Measurements from ENCODE around the gene IQSEC1. TPM values are rescaled to one million over a fixed set of nuclear protein-coding genes. Genes with fewer than 3 reads are reported as not detected.

The IQSEC1 gene
- total RNA-seq, 4 donors from 2014 or later, result 13.7 to 59.4 (median 35.5) TPM

GRCh38 chr3:12980596-12981290 lies 92.5 kb downstream of the IQSEC1 start:
- Histone ChIP-seq H3K4me3 (no peak overlapping the region), H3K4me1 (peaks cover 0 to 7% (median 0%) of the 10 kb centered on the region in 4 donors), H3K27ac (no peak overlapping the region), H3K36me3 (no peaks in the 10 kb centered on the region), H3K27me3 (no peaks in the 10 kb centered on the region), H3K9me3 (no peaks in the 10 kb centered on the region)
- DNase-seq, result no peak
- no peak for TF ChIP-seq CTCF (IDR thresholded peaks at IDR 0.05)
- TF ChIP-seq POLR2A (IDR thresholded peaks at IDR 0.05), result no peak

- Histone ChIP-seq H3K4me3 (no peak overlapping the region), H3K4me1 (peaks cover 0 to 7% (median 0%) of the 10 kb centered on the region in 4 donors), H3K27me3 (no peaks in the 10 kb centered on the region), H3K9me3 (no peaks in the 10 kb centered on the region), H3K36me3 (no peaks in the 10 kb centered on the region), H3K27ac (no peak overlapping the region)
- TF ChIP-seq POLR2A (IDR thresholded peaks at IDR 0.05), result no peak
- TF ChIP-seq CTCF (IDR thresholded peaks at IDR 0.05), result no peak
- no peak for DNase-seq
Measured at GRCh38 chr3:12979947-12980487, 93.2 kb downstream of the IQSEC1 start.

GRCh38 chr3:12979151-12979946 lies 93.9 kb downstream of the IQSEC1 start:
- TF ChIP-seq CTCF (IDR thresholded peaks at IDR 0.05) (no peak), POLR2A (IDR thresholded peaks at IDR 0.05) (no peak)
- no peaks in the 10 kb centered on the region for H3K36me3 ChIP-seq
- no peak overlapping the region for H3K27ac ChIP-seq
- peaks cover 0 to 7% (median 0%) of the 10 kb centered on the region in 4 donors for H3K4me1 ChIP-seq
- no peak for DNase-seq
- no peaks in the 10 kb centered on the region for H3K9me3 ChIP-seq
- H3K4me3 ChIP-seq, result no peak overlapping the region
- no peaks in the 10 kb centered on the region for H3K27me3 ChIP-seq

- H3K4me1 ChIP-seq, result peaks cover 0 to 7% (median 0%) of the 10 kb centered on the region in 4 donors
- no peaks in the 10 kb centered on the region for H3K27me3 ChIP-seq
- no peak for DNase-seq
- TF ChIP-seq POLR2A (IDR thresholded peaks at IDR 0.05) (no peak), CTCF (IDR thresholded peaks at IDR 0.05) (no peak)
- H3K4me3 ChIP-seq, result no peak overlapping the region
- H3K36me3 ChIP-seq, result no peaks in the 10 kb centered on the region
- no peak overlapping the region for H3K27ac ChIP-seq
- no peaks in the 10 kb centered on the region for H3K9me3 ChIP-seq
Measured at GRCh38 chr3:12978682-12979081, 94.5 kb downstream of the IQSEC1 start.

- TF ChIP-seq CTCF (IDR thresholded peaks at IDR 0.05), result no peak
- TF ChIP-seq POLR2A (IDR thresholded peaks at IDR 0.05), result no peak
- Histone ChIP-seq H3K4me3 (no peak overlapping the region), H3K36me3 (no peaks in the 10 kb centered on the region)
Measured at GRCh38 chr3:12977117-12977808, 96.0 kb downstream of the IQSEC1 start.

More at GRCh38 chr3:12977117-12977808, 96.0 kb downstream of the IQSEC1 start:
- Histone ChIP-seq H3K4me1 (no peaks in the 10 kb centered on the region), H3K27ac (no peak overlapping the region), H3K27me3 (no peaks in the 10 kb centered on the region), H3K9me3 (no peaks in the 10 kb centered on the region)
- DNase-seq, result no peak

Measured in Peyer's patch (tissue), 4 donors.